Adrenal gland (tissue), 5 donors: ENCODE data around the gene MIER2.

Experiments
- CTCF ChIP-seq, 6 experiments: fragments of 450-650 bp in 4 of 6; fragments of 200-600 bp in 2 of 6; sonication (generic) in 1 of 6; IDR thresholded peaks; 1 replicate in 5 of 6; 2 replicates in 1 of 6; pipeline versions ENCODE4 v1.5.1 to v1.8.0; 2016 to 2021; ENCODE audit warnings: antibody characterized with exemption in 6 of 6, mild to moderate bottlenecking in 2 of 6, moderate library complexity in 1 of 6
- POLR2A ChIP-seq, 2 donors: fragments of 450-650 bp; IDR thresholded peaks; one replicate each; pipeline ENCODE4 v1.6.1; 2017; ENCODE audit warnings: antibody characterized with exemption in 2 of 2, mild to moderate bottlenecking in 2 of 2, moderate library complexity in 1 of 2
- donor health status: DM: no; HTN: no; CAD: no.

- TF ChIP-seq POLR2A (IDR thresholded peaks at IDR 0.05) (no peak), CTCF (IDR thresholded peaks at IDR 0.05) (no peak)
Observed at GRCh38 chr19:336067-336614, 8.5 kb downstream of the MIER2 start.
